Esophagus muscularis mucosa (tissue), 4 donors: Measurements from ENCODE around the gene TSPAN11. TPM values are rescaled to one million over a fixed set of nuclear protein-coding genes. Genes with fewer than 3 reads are reported as not detected.

Experiments
- DNase-seq: peaks from one replicate; pipeline ENCODE4 v3.0.0-alpha.2; 2017; ENCODE audit errors: extremely low spot score
- H3K27ac ChIP-seq, 4 donors: fragments of 200-600 bp; sonication (generic); replicated peaks in 1 of 4; 1 replicate in 3 of 4; 2 replicates in 1 of 4; pipeline ENCODE4 v1.5.1; 2016 to 2019; ENCODE audit warnings: mild to moderate bottlenecking in 1 of 4
- H3K27me3 ChIP-seq, 4 donors: fragments of 200-600 bp; sonication (generic); one replicate each; pipeline versions ENCODE4 v1.5.1 to v1.6.0; 2016 to 2019
- H3K36me3 ChIP-seq, 4 donors: fragments of 200-600 bp; sonication (generic); one replicate each; pipeline ENCODE4 v1.5.1; 2016 to 2019
- H3K4me1 ChIP-seq, 4 donors: fragments of 200-600 bp; sonication (generic); one replicate each; pipeline ENCODE4 v1.5.1; 2016 to 2019
- H3K4me3 ChIP-seq, 4 donors: fragments of 200-600 bp; sonication (generic); 1 replicate in 2 of 4; 2 replicates in 2 of 4; pipeline ENCODE4 v1.5.1; 2016 to 2019; ENCODE audit warnings: mild to moderate bottlenecking in 4 of 4, moderate library complexity in 1 of 4
- H3K9me3 ChIP-seq, 4 donors: fragments of 200-600 bp; sonication (generic); 1 replicate in 3 of 4; 2 replicates in 1 of 4; pipeline ENCODE4 v1.5.1; 2016 to 2019
- EP300 ChIP-seq: sonication (generic); formaldehyde crosslinking; IDR thresholded peaks from one replicate; pipeline ENCODE4 v1.6.1; 2017; ENCODE audit warnings: antibody characterized with exemption
- POLR2A ChIP-seq: fragments of 450-650 bp; IDR thresholded peaks from one replicate; pipeline ENCODE4 v1.6.1; 2017; ENCODE audit warnings: antibody characterized with exemption, moderate library complexity, mild to moderate bottlenecking, low read depth
- POLR2AphosphoS5 ChIP-seq, 2 donors: sonication (generic); formaldehyde crosslinking; IDR thresholded peaks; one replicate each; pipeline ENCODE4 v1.6.1; 2017; ENCODE audit warnings: antibody characterized with exemption in 2 of 2
- WGBS: methylation state at CpG from one replicate; pipeline ENCODE4 v1.1.5; 2018; 5-methylcytosine and 5-hydroxymethylcytosine counted together
- intact Hi-C: fragments of 100-400 bp; cut with DNase I; formaldehyde crosslinking; loops from one replicate; pipeline ENCODE4 v1.15.1; 2023
- total RNA-seq, 4 donors: library from RNA; depleted of rRNA; stranded (reverse); fragments of >200 nt; gene quantifications; one replicate each; pipeline versions ENCODE4 v1.1.0 to v1.2.1, GENCODE V29; 2016
- TF ChIP-seq, protein P1 (sequence below), 3 experiments: fragments of 200-600 bp in 2 of 3; fragments of 450-650 bp in 1 of 3; sonication (generic) in 2 of 3; IDR thresholded peaks; one replicate each; pipeline ENCODE4 v1.5.1; 2017 to 2019; ENCODE audit warnings: antibody characterized with exemption in 3 of 3, mild to moderate bottlenecking in 2 of 3, moderate library complexity in 1 of 3

Gene TSPAN11
- total RNA-seq, 4 donors from 2014 or later, result 5.8 to 20.9 (median 12.7) TPM

DNA sequence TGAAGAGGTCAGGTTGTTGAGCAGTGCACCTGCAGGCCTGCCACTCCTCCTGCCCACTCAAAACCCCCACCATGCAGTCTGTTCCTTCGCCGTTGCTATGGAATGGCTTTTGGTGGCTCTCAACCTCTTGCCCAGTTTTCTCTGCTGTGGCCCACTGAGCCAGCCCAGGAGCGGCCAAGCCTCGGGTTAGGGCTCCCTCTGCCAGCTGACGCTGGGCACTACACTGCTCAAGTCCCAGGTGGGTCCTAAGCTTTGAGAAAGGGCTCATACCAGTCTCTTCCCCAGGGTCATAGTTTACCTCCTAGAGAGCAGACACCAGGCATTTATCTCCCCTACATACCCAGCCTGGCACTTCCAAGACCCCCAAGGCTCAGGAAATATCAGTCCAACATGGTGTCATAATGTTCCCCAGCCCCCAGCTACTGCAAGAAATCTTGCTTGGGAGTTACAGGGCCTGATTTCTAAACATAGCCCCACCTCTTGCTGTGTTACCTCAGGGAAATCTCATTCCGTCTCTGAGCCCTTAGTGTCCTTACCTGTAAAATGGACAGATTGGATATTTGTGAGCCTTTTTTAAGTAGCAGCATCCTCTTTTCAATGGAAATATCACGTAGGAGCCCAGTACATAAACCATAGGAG lies 59.4 kb downstream of the TSPAN11 start:
- Histone ChIP-seq H3K27me3 (no peaks in the 10 kb centered on the region), H3K4me1 (no peaks in the 10 kb centered on the region), H3K36me3 (no peaks in the 10 kb centered on the region), H3K4me3 (no peak overlapping the region), H3K27ac (no peak overlapping the region), H3K9me3 (no peaks in the 10 kb centered on the region)
- DNase-seq, result no peak
- WGBS, result 50% methylated on average over 6 of the region's 7 CpGs
- no peak for TF ChIP-seq POLR2A
- TF ChIP-seq, protein P1, sequence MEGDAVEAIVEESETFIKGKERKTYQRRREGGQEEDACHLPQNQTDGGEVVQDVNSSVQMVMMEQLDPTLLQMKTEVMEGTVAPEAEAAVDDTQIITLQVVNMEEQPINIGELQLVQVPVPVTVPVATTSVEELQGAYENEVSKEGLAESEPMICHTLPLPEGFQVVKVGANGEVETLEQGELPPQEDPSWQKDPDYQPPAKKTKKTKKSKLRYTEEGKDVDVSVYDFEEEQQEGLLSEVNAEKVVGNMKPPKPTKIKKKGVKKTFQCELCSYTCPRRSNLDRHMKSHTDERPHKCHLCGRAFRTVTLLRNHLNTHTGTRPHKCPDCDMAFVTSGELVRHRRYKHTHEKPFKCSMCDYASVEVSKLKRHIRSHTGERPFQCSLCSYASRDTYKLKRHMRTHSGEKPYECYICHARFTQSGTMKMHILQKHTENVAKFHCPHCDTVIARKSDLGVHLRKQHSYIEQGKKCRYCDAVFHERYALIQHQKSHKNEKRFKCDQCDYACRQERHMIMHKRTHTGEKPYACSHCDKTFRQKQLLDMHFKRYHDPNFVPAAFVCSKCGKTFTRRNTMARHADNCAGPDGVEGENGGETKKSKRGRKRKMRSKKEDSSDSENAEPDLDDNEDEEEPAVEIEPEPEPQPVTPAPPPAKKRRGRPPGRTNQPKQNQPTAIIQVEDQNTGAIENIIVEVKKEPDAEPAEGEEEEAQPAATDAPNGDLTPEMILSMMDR (IDR thresholded peaks at IDR 0.05), result peak; percentile 34 to 55 (median 36)
- intact Hi-C loops, result loop anchor here (5.0 kb wide), 1 partner anchor 139 kb away; no protein-coding TSS in a partner anchor

DNA sequence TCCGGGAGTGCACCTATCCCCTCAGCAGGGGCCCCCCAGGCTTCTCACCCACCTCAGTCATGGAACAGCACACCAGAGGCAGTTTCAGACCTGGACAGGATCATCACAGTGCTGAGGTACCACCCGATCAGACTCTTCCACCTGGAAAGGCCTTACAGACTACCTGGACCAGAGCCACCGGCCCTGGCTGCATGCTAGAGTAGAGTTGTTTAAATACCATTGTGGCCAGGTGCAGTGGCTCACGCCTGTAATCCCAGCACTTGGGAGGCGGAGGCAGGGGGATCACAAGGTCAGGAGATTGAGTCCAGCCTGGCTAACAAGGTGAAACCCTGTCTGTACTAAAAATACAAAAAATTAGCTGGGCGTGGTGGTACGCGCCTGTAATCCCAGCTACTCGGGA lies 61.5 kb downstream of the TSPAN11 start:
- Histone ChIP-seq H3K27ac (no peak overlapping the region), H3K9me3 (no peaks in the 10 kb centered on the region), H3K27me3 (no peaks in the 10 kb centered on the region), H3K4me1 (no peaks in the 10 kb centered on the region), H3K4me3 (no peak overlapping the region), H3K36me3 (no peaks in the 10 kb centered on the region)
- DNase-seq, result no peak
- 83% methylated on average over 8 of the region's 9 CpGs for WGBS
- TF ChIP-seq POLR2AphosphoS5 (IDR thresholded peaks at IDR 0.05), result no peak
- no peak for TF ChIP-seq EP300
- TF ChIP-seq POLR2A, result no peak
- TF ChIP-seq, protein P1 (IDR thresholded peaks at IDR 0.05), result no peak
- intact Hi-C loops, result loop anchor here (5.0 kb wide), 1 partner anchor 141 kb away; no protein-coding TSS in a partner anchor

DNA sequence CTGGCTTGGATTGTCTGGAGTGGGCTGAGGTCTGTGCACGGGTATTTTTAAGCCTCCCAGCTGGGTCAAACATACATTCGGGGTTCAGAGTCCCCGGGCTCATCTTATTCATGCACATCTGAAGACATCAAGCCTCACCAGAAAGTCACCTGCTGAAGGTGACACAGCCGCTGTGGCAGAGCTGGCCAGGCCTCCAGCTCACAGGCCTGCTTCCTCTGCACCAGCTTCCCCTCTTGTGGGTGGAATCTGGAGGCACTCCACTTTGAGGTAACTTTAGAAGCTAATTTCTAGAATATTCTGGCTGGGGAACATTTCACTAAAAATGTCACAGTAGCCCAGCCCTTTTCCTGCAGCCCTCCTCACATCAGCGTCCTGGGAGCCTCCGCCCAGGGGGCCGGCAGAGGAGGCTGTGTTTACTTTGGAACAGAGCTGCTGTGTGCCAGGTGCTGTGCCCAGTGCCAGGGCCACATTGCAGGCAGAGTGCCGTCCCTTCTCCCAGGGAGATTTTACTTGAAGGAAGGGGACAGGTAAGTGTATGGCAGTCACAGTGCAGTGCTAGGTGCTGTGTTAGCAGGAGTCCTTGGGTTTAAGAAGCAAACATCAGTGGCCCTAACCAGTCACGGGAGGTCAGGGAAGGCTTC lies 62.2 kb downstream of the TSPAN11 start:
- TF ChIP-seq, protein P1 (IDR thresholded peaks at IDR 0.05), result no peak
- no peak for TF ChIP-seq EP300
- no peak for TF ChIP-seq POLR2AphosphoS5 (IDR thresholded peaks at IDR 0.05)
- no peak for TF ChIP-seq POLR2A
- DNase-seq, result no peak
- no peaks in the 10 kb centered on the region for H3K27me3 ChIP-seq
- 78% methylated on average over 7 of the region's 9 CpGs for WGBS
- intact Hi-C loops, result loop anchor here (5.0 kb wide), 1 partner anchor 141 kb away; no protein-coding TSS in a partner anchor
- H3K4me3 ChIP-seq, result no peak overlapping the region
- no peaks in the 10 kb centered on the region for H3K4me1 ChIP-seq
- no peaks in the 10 kb centered on the region for H3K36me3 ChIP-seq
- H3K9me3 ChIP-seq, result no peaks in the 10 kb centered on the region
- H3K27ac ChIP-seq, result no peak overlapping the region

DNA sequence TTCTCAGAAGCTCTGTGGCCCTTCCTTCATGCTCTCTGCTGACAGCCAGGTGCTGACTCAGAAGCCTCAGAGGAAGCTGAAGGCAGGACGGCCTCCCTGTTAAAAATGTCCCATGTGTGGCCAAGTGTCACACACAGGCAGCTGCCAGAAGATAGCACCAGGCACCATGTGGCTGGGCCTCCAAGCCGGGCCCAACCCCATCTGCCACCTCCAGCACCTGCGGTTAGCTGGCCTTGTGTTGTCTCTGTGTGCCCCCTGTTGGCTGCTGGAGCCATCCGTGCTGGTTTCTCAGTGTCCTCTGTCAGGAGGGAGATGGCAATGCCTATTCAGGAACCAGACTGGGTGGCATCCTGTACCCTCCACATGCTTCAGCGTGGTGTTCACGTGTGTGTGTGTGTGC lies 63.2 kb downstream of the TSPAN11 start:
- Histone ChIP-seq H3K4me1 (no peaks in the 10 kb centered on the region), H3K27ac (no peak overlapping the region), H3K9me3 (no peaks in the 10 kb centered on the region), H3K27me3 (no peaks in the 10 kb centered on the region), H3K36me3 (no peaks in the 10 kb centered on the region), H3K4me3 (no peak overlapping the region)
- intact Hi-C loops, result loop anchor here (5.0 kb wide), 1 partner anchor 142 kb away; no protein-coding TSS in a partner anchor
- no CpG with 5 or more reads among the region's 6 CpGs for WGBS
- no peak for DNase-seq
- no peak for TF ChIP-seq EP300
- no peak for TF ChIP-seq POLR2A
- TF ChIP-seq, protein P1 (IDR thresholded peaks at IDR 0.05), result no peak
- TF ChIP-seq POLR2AphosphoS5 (IDR thresholded peaks at IDR 0.05), result no peak
